Choroid plexus epithelial cell (primary cell): ENCODE results near the gene HIPK2.

ENCODE experiments used
- DNase-seq: peaks from one replicate; pipeline ENCODE4 v3.0.0-alpha.2; 2010; ENCODE audit warnings: low read depth
- H3K4me3 ChIP-seq: 2 replicates; pipeline ENCODE4 v1.5.1; 2011; ENCODE audit warnings: low read depth, mild to moderate bottlenecking, control low read depth, low read length, moderate library complexity
- TF ChIP-seq, protein P1 (sequence below): conservative IDR thresholded peaks from 2 replicates; pipeline ENCODE4 v1.5.1; 2011; ENCODE audit warnings: low read depth, mild to moderate bottlenecking, control low read depth, inconsistent platforms, low read length, moderate library complexity

The HIPK2 gene

GRCh38 chr7:139669106-139670061, 108.4 kb downstream of the HIPK2 start:
- TF ChIP-seq, protein P1, sequence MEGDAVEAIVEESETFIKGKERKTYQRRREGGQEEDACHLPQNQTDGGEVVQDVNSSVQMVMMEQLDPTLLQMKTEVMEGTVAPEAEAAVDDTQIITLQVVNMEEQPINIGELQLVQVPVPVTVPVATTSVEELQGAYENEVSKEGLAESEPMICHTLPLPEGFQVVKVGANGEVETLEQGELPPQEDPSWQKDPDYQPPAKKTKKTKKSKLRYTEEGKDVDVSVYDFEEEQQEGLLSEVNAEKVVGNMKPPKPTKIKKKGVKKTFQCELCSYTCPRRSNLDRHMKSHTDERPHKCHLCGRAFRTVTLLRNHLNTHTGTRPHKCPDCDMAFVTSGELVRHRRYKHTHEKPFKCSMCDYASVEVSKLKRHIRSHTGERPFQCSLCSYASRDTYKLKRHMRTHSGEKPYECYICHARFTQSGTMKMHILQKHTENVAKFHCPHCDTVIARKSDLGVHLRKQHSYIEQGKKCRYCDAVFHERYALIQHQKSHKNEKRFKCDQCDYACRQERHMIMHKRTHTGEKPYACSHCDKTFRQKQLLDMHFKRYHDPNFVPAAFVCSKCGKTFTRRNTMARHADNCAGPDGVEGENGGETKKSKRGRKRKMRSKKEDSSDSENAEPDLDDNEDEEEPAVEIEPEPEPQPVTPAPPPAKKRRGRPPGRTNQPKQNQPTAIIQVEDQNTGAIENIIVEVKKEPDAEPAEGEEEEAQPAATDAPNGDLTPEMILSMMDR = no peak
- DNase-seq = no peak

GRCh38 chr7:139667377-139667776, 110.4 kb downstream of the HIPK2 start:
- TF ChIP-seq, protein P1 = no peak
- no peak for DNase-seq
- H3K4me3 ChIP-seq = no peak overlapping the region

More at GRCh38 chr7:139669106-139670061, 108.4 kb downstream of the HIPK2 start:
- H3K4me3 ChIP-seq = no peak overlapping the region

DNA sequence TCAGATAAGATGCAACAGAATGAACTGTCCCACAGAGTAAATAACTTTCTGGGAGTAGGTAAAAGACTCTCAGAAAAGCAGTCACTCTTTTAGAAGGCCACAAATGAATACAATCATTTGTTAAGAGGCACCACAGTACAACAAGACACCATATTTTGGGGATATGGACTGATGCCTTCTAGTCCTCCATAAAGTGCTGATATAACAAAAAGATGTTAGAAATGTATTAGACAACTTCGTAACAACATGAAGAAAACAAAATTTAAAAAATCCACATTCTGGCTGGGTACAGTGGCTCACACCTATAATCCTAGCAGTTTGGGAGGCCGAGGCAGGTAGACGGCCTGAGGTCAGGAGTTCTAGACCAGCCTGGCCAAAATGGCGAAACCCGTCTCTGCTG, 111.3 kb downstream of the HIPK2 start:
- no peak overlapping the region for H3K4me3 ChIP-seq
- no peak for DNase-seq
- TF ChIP-seq, protein P1 = no peak

- TF ChIP-seq, protein P1 = no peak
- no peak overlapping the region for H3K4me3 ChIP-seq
- no peak for DNase-seq
Measured at GRCh38 chr7:139664434-139664833, 113.4 kb downstream of the HIPK2 start.

GRCh38 chr7:139663608-139664177, 114.1 kb downstream of the HIPK2 start:
- no peak overlapping the region for H3K4me3 ChIP-seq
- DNase-seq = no peak
- TF ChIP-seq, protein P1 = no peak

DNA sequence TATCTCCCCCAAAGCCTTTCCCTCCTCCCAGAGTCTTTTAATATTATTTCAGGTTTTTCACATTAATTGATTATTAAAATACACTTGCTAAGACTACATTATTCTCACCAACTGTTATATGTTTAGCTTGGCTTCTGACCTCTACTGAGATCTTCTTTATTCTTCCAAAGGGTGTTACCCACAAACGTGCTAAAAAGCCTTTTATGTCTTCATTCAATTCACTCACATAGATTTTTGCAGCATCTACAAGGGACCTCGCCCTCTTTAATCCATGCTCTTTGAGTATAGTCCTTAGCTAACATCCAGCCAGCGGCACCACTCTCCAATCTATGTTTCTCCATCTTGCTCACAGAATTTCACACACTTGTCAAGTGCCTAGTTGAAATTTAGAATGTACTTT, 115.9 kb downstream of the HIPK2 start:
- TF ChIP-seq, protein P1 = no peak
- no peak for DNase-seq
- no peak overlapping the region for H3K4me3 ChIP-seq

GRCh38 chr7:139661043-139661440, 116.8 kb downstream of the HIPK2 start:
- TF ChIP-seq, protein P1 = no peak
- DNase-seq = no peak
- no peak overlapping the region for H3K4me3 ChIP-seq
